ENCODE results near the gene SH2D7.

GRCh38 chr15:78090422-78091063 lies 1.8 kb upstream of the SH2D7 start:
- TF ChIP-seq CTCF (IDR thresholded peaks at IDR 0.05) (no peak), POLR2A (IDR thresholded peaks at IDR 0.05) (no peak), EP300 (IDR thresholded peaks at IDR 0.05) (no peak), POLR2AphosphoS5 (IDR thresholded peaks at IDR 0.05) (no peak)
